Mucosa of descending colon (tissue), 3 donors: Measurements from ENCODE around the gene CFAP77. TPM values are rescaled to one million over a fixed set of nuclear protein-coding genes. Genes with fewer than 3 reads are reported as not detected.

Experiments used
- ATAC-seq: fragments of 200-7000 bp; cut with Tn5 transposase; one replicate; pipeline ENCODE4 v1.9.1; 2020; ENCODE audit warnings: mild to moderate bottlenecking, moderate library complexity
- DNase-seq, 3 donors: peaks; one replicate each; pipeline ENCODE4 v3.0.0-alpha.2; 2020
- H3K36me3 ChIP-seq: fragments of 200-600 bp; one replicate; pipeline ENCODE4 v1.8.0; 2021; ENCODE audit warnings: low read depth, mild to moderate bottlenecking
- H3K4me1 ChIP-seq: fragments of 200-600 bp; one replicate; pipeline ENCODE4 v1.8.0; 2021; ENCODE audit warnings: low read depth, mild to moderate bottlenecking
- H3K4me3 ChIP-seq: fragments of 200-600 bp; one replicate; pipeline ENCODE4 v1.8.0; 2021; ENCODE audit warnings: mild to moderate bottlenecking
- H3K9me3 ChIP-seq: fragments of 200-600 bp; one replicate; pipeline ENCODE4 v1.8.0; 2021; ENCODE audit warnings: mild to moderate bottlenecking
- CTCF ChIP-seq: fragments of 200-600 bp; IDR thresholded peaks from one replicate; pipeline ENCODE4 v1.8.0; 2022; ENCODE audit warnings: antibody characterized with exemption, mild to moderate bottlenecking
- intact Hi-C, 2 donors: fragments of 100-400 bp; cut with DNase I in 1 of 2; cut with micrococcal nuclease in 1 of 2; formaldehyde crosslinking; loops; one replicate each; pipeline versions ENCODE4 v1.11.0 to v1.11.1; 2022; cut with DNase I, micrococcal nuclease
- total RNA-seq, 3 donors: library from RNA; stranded (reverse); fragmentation: NEBNext Ultra II Directional in 2 of 3; extraction: Animal tissue kit (Norgen Biotek cat#: 25700) in 2 of 3; gene quantifications; one replicate each; pipeline versions ENCODE4 v1.2.1 to v1.2.4, GENCODE V29; 2021 to 2023
- donor health status: DM: no; HTN: no; CAD: no; lungs with moderate emphysema.
- donor health status: DM: no; HTN: no; CAD: no.
- donor health status: DM: no; HTN: yes; CAD: no.

CFAP77 gene
- total RNA-seq, 3 donors from 2014 or later, result not detected

GRCh38 chr9:132425675-132426062 lies 15.7 kb downstream of the CFAP77 start:
- Histone ChIP-seq H3K4me1 (no peaks in the 10 kb centered on the region), H3K36me3 (no peaks in the 10 kb centered on the region), H3K9me3 (no peaks in the 10 kb centered on the region), H3K4me3 (no peak overlapping the region)
- TF ChIP-seq CTCF, result no peak
- intact Hi-C loops, result no loop called here
- ATAC-seq, result no peak
- no peak for DNase-seq

- TF ChIP-seq CTCF, result no peak
- Histone ChIP-seq H3K4me1 (no peaks in the 10 kb centered on the region), H3K9me3 (no peaks in the 10 kb centered on the region), H3K4me3 (no peak overlapping the region), H3K36me3 (no peaks in the 10 kb centered on the region)
- ATAC-seq (no peak), DNase-seq (no peak)
- intact Hi-C loops, result no loop called here
Measured at GRCh38 chr9:132426639-132427414, 16.8 kb downstream of the CFAP77 start.

- DNase-seq, result no peak
- intact Hi-C loops, result no loop called here
- no peak for ATAC-seq
- Histone ChIP-seq H3K36me3 (no peaks in the 10 kb centered on the region), H3K4me1 (no peaks in the 10 kb centered on the region), H3K4me3 (no peak overlapping the region), H3K9me3 (no peaks in the 10 kb centered on the region)
- no peak for TF ChIP-seq CTCF
Measured at GRCh38 chr9:132430998-132431397, 21.0 kb downstream of the CFAP77 start.

- H3K9me3 ChIP-seq, result no peaks in the 10 kb centered on the region
- DNase-seq (no peak), ATAC-seq (no peak)
- no peak overlapping the region for H3K4me3 ChIP-seq
- intact Hi-C loops, result no loop called here
- no peaks in the 10 kb centered on the region for H3K4me1 ChIP-seq
- no peaks in the 10 kb centered on the region for H3K36me3 ChIP-seq
- TF ChIP-seq CTCF, result no peak
Measured at GRCh38 chr9:132434881-132435280, 24.9 kb downstream of the CFAP77 start.

GRCh38 chr9:132439153-132439552 lies 29.1 kb downstream of the CFAP77 start:
- H3K4me1 ChIP-seq, result no peaks in the 10 kb centered on the region
- no peak for ATAC-seq
- no peak for TF ChIP-seq CTCF
- DNase-seq, result no peak
- no peaks in the 10 kb centered on the region for H3K9me3 ChIP-seq
- H3K4me3 ChIP-seq, result no peak overlapping the region
- H3K36me3 ChIP-seq, result no peaks in the 10 kb centered on the region
- intact Hi-C loops, result no loop called here
